Gastroesophageal sphincter (tissue), 4 donors: Measurements from ENCODE around the gene DHX58. TPM values are rescaled to one million over a fixed set of nuclear protein-coding genes. Genes with fewer than 3 reads are reported as not detected.

Experiments
- ATAC-seq: fragments of 150-250 bp; one replicate; pipeline ENCODE4 v1.9.1; 2016; ENCODE audit warnings: mild to moderate bottlenecking, moderate library complexity
- H3K27ac ChIP-seq, 4 donors: fragments of 200-600 bp; sonication (generic) in 3 of 4; 1 replicate in 3 of 4; 2 replicates in 1 of 4; pipeline ENCODE4 v1.5.1; 2016 to 2019
- H3K27me3 ChIP-seq: fragments of 200-600 bp; sonication (generic); one replicate; pipeline ENCODE4 v1.5.1; 2019
- H3K36me3 ChIP-seq, 2 donors: fragments of 200-600 bp; sonication (generic); one replicate each; pipeline ENCODE4 v1.5.1; 2019; ENCODE audit warnings: control low read depth in 1 of 2
- H3K4me1 ChIP-seq, 3 donors: fragments of 200-600 bp; sonication (generic); 1 replicate in 2 of 3; 2 replicates in 1 of 3; pipeline ENCODE4 v1.5.1; 2016 to 2019; ENCODE audit warnings: control low read depth in 2 of 3
- H3K4me3 ChIP-seq, 2 donors: fragments of 200-600 bp; sonication (generic); one replicate each; pipeline ENCODE4 v1.5.1; 2019; ENCODE audit warnings: mild to moderate bottlenecking in 1 of 2, moderate library complexity in 1 of 2
- H3K9me3 ChIP-seq, 3 donors: fragments of 200-600 bp; sonication (generic); one replicate each; pipeline ENCODE4 v1.5.1; 2017 to 2019; ENCODE audit warnings: control low read depth in 2 of 3
- EP300 ChIP-seq: sonication (generic); formaldehyde crosslinking; IDR thresholded peaks from one replicate; pipeline ENCODE4 v1.6.1; 2017; ENCODE audit warnings: antibody characterized with exemption, mild to moderate bottlenecking
- POLR2A ChIP-seq, 2 donors: fragments of 450-650 bp; IDR thresholded peaks; one replicate each; pipeline ENCODE4 v1.6.1; 2017; ENCODE audit warnings: antibody characterized with exemption in 2 of 2, mild to moderate bottlenecking in 2 of 2, moderate library complexity in 1 of 2
- POLR2AphosphoS5 ChIP-seq: sonication (generic); formaldehyde crosslinking; IDR thresholded peaks from one replicate; pipeline ENCODE4 v1.6.1; 2017; ENCODE audit warnings: antibody characterized with exemption
- WGBS, 2 donors: methylation state at CpG; one replicate each; pipeline ENCODE4 v1.1.5; 2018; ENCODE audit warnings: low coverage in 1 of 2; 5-methylcytosine and 5-hydroxymethylcytosine counted together
- total RNA-seq, 4 donors: library from RNA; depleted of rRNA; stranded (reverse); fragments of >200 nt; gene quantifications; one replicate each; pipeline ENCODE4 v1.1.0, GENCODE V29; 2016
- TF ChIP-seq, protein P1 (sequence below), 4 experiments: fragments of 200-600 bp in 2 of 4; fragments of 450-650 bp in 2 of 4; sonication (generic) in 1 of 4; IDR thresholded peaks; one replicate each; pipeline ENCODE4 v1.5.1; 2017 to 2019; ENCODE audit warnings: antibody characterized with exemption in 4 of 4, mild to moderate bottlenecking in 2 of 4, moderate library complexity in 2 of 4

DHX58 gene
- total RNA-seq, 4 donors from 2014 or later, result 11.3 to 21.3 (median 13.9) TPM

DNA sequence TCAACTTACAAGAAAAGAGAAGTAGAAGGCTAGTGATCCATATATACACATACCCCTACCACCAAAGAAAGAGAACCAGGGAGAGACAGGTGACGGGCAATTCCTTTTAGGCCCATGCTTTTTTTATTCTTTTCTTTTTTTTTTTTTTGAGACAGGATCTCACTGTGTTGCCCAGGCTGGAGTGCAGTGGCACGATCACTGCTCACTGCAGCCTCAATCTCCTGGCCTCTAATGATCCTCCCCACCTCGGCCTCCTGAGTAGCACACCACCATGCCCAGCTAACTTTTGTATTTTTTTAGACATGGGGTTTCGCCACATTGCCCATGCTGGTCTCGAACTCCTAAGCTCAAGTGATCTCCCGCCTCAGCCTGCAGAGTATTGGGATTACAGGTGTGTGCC lies 14.9 kb upstream of the DHX58 start:
- no peak for ATAC-seq
- Histone ChIP-seq H3K4me1 (peaks cover 0 to 50% (median 18%) of the 10 kb centered on the region in 3 donors), H3K27me3 (no peaks in the 10 kb centered on the region), H3K9me3 (no peaks in the 10 kb centered on the region), H3K27ac (no peak overlapping the region), H3K36me3 (peaks cover 0 to 63% of the 10 kb centered on the region in 2 donors), H3K4me3 (no peak overlapping the region)
- WGBS, 2 donors, result 79 to 96% methylated on average over 2 to 6 of the region's 6 CpGs
- no peak for TF ChIP-seq EP300
- TF ChIP-seq POLR2A (IDR thresholded peaks at IDR 0.05), result no peak
- TF ChIP-seq, protein P1, sequence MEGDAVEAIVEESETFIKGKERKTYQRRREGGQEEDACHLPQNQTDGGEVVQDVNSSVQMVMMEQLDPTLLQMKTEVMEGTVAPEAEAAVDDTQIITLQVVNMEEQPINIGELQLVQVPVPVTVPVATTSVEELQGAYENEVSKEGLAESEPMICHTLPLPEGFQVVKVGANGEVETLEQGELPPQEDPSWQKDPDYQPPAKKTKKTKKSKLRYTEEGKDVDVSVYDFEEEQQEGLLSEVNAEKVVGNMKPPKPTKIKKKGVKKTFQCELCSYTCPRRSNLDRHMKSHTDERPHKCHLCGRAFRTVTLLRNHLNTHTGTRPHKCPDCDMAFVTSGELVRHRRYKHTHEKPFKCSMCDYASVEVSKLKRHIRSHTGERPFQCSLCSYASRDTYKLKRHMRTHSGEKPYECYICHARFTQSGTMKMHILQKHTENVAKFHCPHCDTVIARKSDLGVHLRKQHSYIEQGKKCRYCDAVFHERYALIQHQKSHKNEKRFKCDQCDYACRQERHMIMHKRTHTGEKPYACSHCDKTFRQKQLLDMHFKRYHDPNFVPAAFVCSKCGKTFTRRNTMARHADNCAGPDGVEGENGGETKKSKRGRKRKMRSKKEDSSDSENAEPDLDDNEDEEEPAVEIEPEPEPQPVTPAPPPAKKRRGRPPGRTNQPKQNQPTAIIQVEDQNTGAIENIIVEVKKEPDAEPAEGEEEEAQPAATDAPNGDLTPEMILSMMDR (IDR thresholded peaks at IDR 0.05), result no peak

DNA sequence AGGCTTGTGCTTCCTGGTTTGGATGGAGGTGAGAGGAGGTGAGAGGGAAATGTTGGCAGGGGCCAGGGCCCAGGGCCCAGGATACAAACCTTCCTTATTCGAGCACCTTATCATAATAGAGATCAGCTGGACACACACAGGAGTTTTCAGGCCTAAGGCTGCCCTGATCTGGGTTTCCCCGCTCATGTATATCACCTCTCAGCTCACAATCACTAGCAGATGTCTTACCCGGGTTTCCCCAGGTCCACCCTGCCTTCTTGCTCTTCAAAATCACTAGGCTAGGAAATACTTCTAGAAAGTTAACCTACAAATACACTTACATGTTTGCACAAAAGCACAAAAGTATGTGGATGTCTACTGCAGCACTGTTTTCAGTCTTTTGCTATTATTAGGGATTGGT lies 14.3 kb upstream of the DHX58 start:
- Histone ChIP-seq H3K9me3 (no peaks in the 10 kb centered on the region), H3K36me3 (peaks cover 0 to 63% of the 10 kb centered on the region in 2 donors), H3K27me3 (no peaks in the 10 kb centered on the region), H3K4me3 (no peak overlapping the region), H3K4me1 (peaks cover 0 to 50% (median 18%) of the 10 kb centered on the region in 3 donors), H3K27ac (no peak overlapping the region)
- TF ChIP-seq, protein P1 (IDR thresholded peaks at IDR 0.05), result no peak
- TF ChIP-seq POLR2AphosphoS5, result no peak
- ATAC-seq, result no peak
- 63 to 81% methylated on average over 1 to 3 of the region's 3 CpGs for WGBS, 2 donors

DNA sequence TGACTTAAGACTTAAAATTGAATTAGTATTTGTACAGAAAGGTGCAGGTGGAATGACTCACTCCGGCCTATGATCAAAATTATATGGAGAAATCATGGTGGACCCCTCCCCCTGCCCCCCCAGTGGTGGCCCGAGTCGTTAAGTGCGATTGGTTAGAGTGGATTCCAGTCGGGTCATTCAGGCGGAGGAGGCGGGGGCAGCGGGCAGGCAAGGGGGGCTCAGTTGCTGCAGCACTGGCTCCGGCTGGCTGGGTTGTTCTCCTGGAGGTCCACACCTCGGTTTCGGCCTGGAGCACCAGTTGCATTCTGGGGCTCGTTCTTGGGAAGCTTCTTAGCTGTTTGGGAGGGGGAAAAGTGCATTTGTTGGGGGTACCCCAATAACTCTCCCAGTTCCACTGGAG lies 13.1 kb upstream of the DHX58 start:
- Histone ChIP-seq H3K36me3 (peaks cover 0 to 58% of the 10 kb centered on the region in 2 donors), H3K4me1 (peaks cover 0 to 50% (median 18%) of the 10 kb centered on the region in 3 donors), H3K9me3 (no peaks in the 10 kb centered on the region), H3K27ac (no peak overlapping the region), H3K4me3 (no peak overlapping the region), H3K27me3 (no peaks in the 10 kb centered on the region)
- ATAC-seq, result no peak
- no peak for TF ChIP-seq EP300
- no peak for TF ChIP-seq POLR2AphosphoS5
- TF ChIP-seq, protein P1 (IDR thresholded peaks at IDR 0.05), result no peak
- TF ChIP-seq POLR2A (IDR thresholded peaks at IDR 0.05), result no peak
- 63 to 80% methylated on average over 2 to 8 of the region's 12 CpGs for WGBS, 2 donors

DNA sequence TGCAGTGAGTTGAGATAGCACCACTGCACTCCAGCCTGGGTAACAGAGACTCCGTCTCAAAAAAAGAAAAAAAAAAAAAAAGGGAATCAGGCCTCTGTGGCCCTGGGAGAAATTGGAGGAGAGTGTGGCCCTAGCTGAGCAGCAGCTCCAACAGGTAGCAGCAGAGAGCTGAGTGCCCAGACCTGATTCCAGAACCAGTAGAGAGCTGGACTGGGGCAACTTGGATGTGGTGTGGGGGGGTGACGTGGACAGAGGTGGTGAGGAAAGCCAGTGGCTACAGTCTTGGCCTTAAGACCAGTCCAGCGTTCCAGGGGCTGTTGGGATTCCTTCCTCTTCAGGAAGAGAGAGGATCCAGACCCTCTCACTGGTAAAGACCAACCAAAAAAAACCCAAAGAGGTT lies 11.7 kb upstream of the DHX58 start:
- Histone ChIP-seq H3K4me3 (no peak overlapping the region), H3K27ac (no peak overlapping the region), H3K9me3 (no peaks in the 10 kb centered on the region), H3K27me3 (no peaks in the 10 kb centered on the region), H3K36me3 (peaks cover 0 to 47% of the 10 kb centered on the region in 2 donors), H3K4me1 (peaks cover 0 to 49% (median 11%) of the 10 kb centered on the region in 3 donors)
- WGBS, 2 donors, result 60 to 100% methylated on average over 1 of the region's 3 CpGs
- no peak for TF ChIP-seq POLR2AphosphoS5
- no peak for TF ChIP-seq POLR2A (IDR thresholded peaks at IDR 0.05)
- TF ChIP-seq EP300, result no peak
- TF ChIP-seq, protein P1 (IDR thresholded peaks at IDR 0.05), result no peak
- ATAC-seq, result no peak

DNA sequence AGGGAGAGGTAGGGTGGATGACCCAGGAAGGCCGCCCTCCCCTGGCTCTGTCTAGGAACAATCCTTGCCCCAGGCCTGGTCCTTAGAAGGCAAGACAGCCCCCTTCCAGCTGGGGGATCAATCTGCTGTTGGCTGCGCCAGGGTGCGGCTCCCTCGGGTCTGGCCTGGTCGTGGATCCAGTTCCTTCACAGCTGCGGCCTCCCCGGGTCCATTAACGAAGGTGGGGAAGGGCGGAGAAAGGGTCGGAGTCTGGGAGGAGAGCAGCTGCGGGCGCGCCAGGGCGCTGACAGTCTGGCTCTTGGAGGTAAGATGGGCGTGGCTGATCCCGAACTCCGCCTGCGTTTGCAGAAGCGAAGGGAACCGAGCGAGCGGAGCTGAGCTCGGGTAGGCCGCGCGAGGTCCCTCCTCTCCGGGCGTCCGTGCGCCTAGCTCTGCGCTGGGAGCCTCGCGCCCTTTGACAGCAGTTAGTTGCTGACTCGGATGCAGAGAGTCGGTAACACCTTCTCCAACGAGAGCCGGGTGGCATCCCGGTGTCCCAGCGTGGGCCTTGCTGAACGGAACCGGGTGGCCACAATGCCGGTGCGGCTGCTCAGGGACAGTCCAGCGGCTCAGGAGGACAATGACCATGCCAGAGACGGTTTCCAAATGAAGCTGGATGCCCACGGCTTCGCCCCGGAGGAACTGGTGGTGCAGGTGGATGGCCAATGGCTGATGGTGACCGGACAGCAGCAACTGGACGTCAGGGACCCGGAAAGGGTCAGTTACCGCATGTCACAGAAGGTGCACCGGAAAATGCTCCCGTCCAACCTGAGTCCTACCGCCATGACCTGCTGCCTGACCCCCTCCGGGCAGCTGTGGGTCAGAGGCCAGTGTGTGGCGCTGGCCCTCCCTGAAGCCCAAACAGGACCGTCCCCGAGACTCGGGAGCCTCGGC lies 10.1 kb upstream of the DHX58 start, which contains the start of gene HSPB9:
Gene HSPB9, plus strand, starts transcription at position 434 of the 933 bp plus-strand sequence. Its CDS starts 47 bp downstream, at position 481.
- TF ChIP-seq POLR2AphosphoS5, result no peak
- TF ChIP-seq, protein P1 (IDR thresholded peaks at IDR 0.05), result no peak
- TF ChIP-seq POLR2A (IDR thresholded peaks at IDR 0.05), result no peak
- TF ChIP-seq EP300, result no peak
- Histone ChIP-seq H3K27me3 (no peaks in the 10 kb centered on the region), H3K4me3 (peak within 1 kb of the TSS in 1 of 2 donors; percentile 34), H3K27ac (peak within 1 kb of the TSS in 3 of 4 donors; percentile 62 to 78 (median 65)), H3K9me3 (no peaks in the 10 kb centered on the region), H3K36me3 (peaks cover 0 to 47% of the 10 kb centered on the region in 2 donors), H3K4me1 (peaks cover 0 to 43% (median 11%) of the 10 kb centered on the region in 3 donors)
- no CpG with 5 or more reads among the region's 61 CpGs for WGBS, 2 donors
- ATAC-seq, result peak; percentile 41
